Smooth muscle cell (in vitro differentiated cells): ENCODE measurements around the gene NUP58. TPM values are rescaled to one million over a fixed set of nuclear protein-coding genes. Genes with fewer than 3 reads are reported as not detected.
"Not testable (repeated sequence)": the region's sequence is repeated elsewhere in the genome, so short reads cannot be mapped to it uniquely, and the experiment has no call there.

Experiments
- DNase-seq: peaks from one replicate; lab custom pipeline; 2025; ENCODE audit not compliant: unreplicated experiment; lab: John Stamatoyannopoulos, UW
- H2AFZ ChIP-seq: fragments of 200-600 bp; sonication (generic); 2 replicates; pipeline ENCODE4 v1.6.0; 2016; ENCODE audit warnings: antibody characterized with exemption, low read depth, mild to moderate bottlenecking
- H3F3A ChIP-seq: fragments of 200-600 bp; sonication (generic); 2 replicates; pipeline ENCODE4 v1.6.0; 2017; ENCODE audit warnings: antibody characterized with exemption, low read depth
- H3K27ac ChIP-seq: fragments of 200-600 bp; sonication (generic); 2 replicates; pipeline ENCODE4 v1.5.1; 2016; ENCODE audit warnings: low read depth, mild to moderate bottlenecking
- H3K27me3 ChIP-seq: fragments of 200-600 bp; sonication (generic); 2 replicates; pipeline ENCODE4 v1.6.1; 2016; ENCODE audit warnings: low read depth, mild to moderate bottlenecking
- H3K36me3 ChIP-seq: fragments of 200-600 bp; sonication (generic); 2 replicates; pipeline ENCODE4 v1.5.1; 2016; ENCODE audit warnings: low read depth
- H3K4me1 ChIP-seq: fragments of 200-600 bp; sonication (generic); 2 replicates; pipeline ENCODE4 v1.5.1; 2016; ENCODE audit warnings: low read depth
- H3K4me2 ChIP-seq: fragments of 200-600 bp; sonication (generic); 2 replicates; pipeline ENCODE4 v1.6.0; 2016; ENCODE audit warnings: mild to moderate bottlenecking
- H3K4me3 ChIP-seq: fragments of 200-600 bp; sonication (generic); 2 replicates; pipeline ENCODE4 v1.5.1; 2016; ENCODE audit warnings: mild to moderate bottlenecking
- H3K79me2 ChIP-seq: fragments of 200-600 bp; sonication (generic); 2 replicates; pipeline ENCODE4 v1.6.0; 2016; ENCODE audit warnings: low read depth, mild to moderate bottlenecking
- H3K9ac ChIP-seq: fragments of 200-600 bp; sonication (generic); 2 replicates; pipeline ENCODE4 v1.6.0; 2016; ENCODE audit warnings: low read depth
- H3K9me3 ChIP-seq: fragments of 200-600 bp; sonication (generic); replicated peaks from 2 replicates; pipeline ENCODE4 v1.5.1; 2016; ENCODE audit warnings: low read depth
- H4K20me1 ChIP-seq: fragments of 200-600 bp; sonication (generic); 2 replicates; pipeline ENCODE4 v1.6.0; 2016; ENCODE audit warnings: low read depth
- WGBS: methylation state at CpG from one replicate; pipeline ENCODE4 v1.1.7; 2016; ENCODE audit warnings: low lambda C conversion rate; 5-methylcytosine and 5-hydroxymethylcytosine counted together
- polyA plus RNA-seq: library from polyadenylated mRNA; unstranded; fragments of >200 nt; fragmentation: Nextera tagmentation; extraction: Ambion mirVana; gene quantifications from 2 replicates; pipeline ENCODE4 v1.2.1, GENCODE V29; 2016
- total RNA-seq: library from RNA; depleted of rRNA; stranded (reverse); fragments of >200 nt; gene quantifications from 2 replicates; pipeline ENCODE4 v1.2.3, GENCODE V29; 2014
- TF ChIP-seq, protein P1 (sequence below): fragments of 200-600 bp; sonication (generic); IDR thresholded peaks from 2 replicates; pipeline ENCODE4 v1.5.1; 2017; ENCODE audit warnings: borderline replicate concordance, mild to moderate bottlenecking, antibody characterized with exemption; ENCODE audit not compliant: insufficient read depth, poor library complexity, severe bottlenecking

NUP58 gene
- total and polyA plus RNA-seq, 2 experiments from 2014 or later, result 20.3 to 83.0 TPM

DNA sequence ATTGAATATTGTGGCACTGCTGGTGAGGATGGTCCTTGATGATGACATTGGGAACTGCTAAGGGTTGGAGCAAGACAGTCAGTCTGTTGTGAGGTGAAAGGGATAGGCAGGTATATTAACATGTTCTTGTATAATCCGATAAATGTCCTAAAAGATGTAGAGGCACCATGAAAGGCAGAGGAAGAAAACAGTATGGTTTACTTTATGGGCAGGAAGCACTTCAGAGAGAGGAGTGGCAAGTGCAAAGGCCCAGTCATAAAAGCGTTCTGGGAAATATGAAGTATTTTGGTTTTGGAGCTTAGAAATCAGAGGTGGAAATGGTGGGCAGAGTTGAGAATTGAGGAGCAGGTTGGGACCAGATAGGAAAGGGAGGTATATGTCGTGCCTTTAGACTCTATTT, 9.5 kb downstream of the NUP58 start:
- Histone ChIP-seq H3K27ac (no peak overlapping the region), H3K79me2 (peaks cover 34% of the 10 kb centered on the region), H2AFZ (no peak overlapping the region), H3K4me3 (no peak overlapping the region), H3K4me1 (no peaks in the 10 kb centered on the region), H3K9me3 (no peaks in the 10 kb centered on the region), H3F3A (no peaks in the 10 kb centered on the region), H3K36me3 (peaks cover 17% of the 10 kb centered on the region), H3K4me2 (no peak overlapping the region), H3K27me3 (no peaks in the 10 kb centered on the region), H4K20me1 (peaks cover 47% of the 10 kb centered on the region), H3K9ac (no peak overlapping the region)
- TF ChIP-seq, protein P1, sequence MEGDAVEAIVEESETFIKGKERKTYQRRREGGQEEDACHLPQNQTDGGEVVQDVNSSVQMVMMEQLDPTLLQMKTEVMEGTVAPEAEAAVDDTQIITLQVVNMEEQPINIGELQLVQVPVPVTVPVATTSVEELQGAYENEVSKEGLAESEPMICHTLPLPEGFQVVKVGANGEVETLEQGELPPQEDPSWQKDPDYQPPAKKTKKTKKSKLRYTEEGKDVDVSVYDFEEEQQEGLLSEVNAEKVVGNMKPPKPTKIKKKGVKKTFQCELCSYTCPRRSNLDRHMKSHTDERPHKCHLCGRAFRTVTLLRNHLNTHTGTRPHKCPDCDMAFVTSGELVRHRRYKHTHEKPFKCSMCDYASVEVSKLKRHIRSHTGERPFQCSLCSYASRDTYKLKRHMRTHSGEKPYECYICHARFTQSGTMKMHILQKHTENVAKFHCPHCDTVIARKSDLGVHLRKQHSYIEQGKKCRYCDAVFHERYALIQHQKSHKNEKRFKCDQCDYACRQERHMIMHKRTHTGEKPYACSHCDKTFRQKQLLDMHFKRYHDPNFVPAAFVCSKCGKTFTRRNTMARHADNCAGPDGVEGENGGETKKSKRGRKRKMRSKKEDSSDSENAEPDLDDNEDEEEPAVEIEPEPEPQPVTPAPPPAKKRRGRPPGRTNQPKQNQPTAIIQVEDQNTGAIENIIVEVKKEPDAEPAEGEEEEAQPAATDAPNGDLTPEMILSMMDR, result no peak
- 100% methylated on average over 3 of the region's 3 CpGs for WGBS
- no peak for DNase-seq

DNA sequence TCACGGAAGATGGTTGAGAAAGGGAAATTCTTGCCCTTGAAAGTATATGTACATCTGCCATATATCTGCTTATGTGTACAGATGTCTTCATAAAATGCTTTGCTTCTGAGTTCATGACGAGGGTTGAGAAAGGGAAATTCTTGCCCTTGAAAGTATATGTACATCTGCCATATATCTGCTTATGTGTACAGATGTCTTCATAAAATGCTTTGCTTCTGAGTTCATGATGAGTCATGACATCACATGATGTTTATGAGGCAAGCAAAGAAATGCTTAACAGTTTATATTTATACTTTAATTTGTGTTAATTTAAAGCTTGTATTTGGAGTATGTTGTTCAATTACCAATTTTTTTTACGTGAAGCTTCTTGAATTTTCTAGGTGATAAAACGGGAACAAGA, 17.5 kb downstream of the NUP58 start:
- not testable (repeated sequence) for DNase-seq, H3K27me3 ChIP-seq, H3K4me3 ChIP-seq, H3F3A ChIP-seq, H3K4me1 ChIP-seq, H2AFZ ChIP-seq, H3K9me3 ChIP-seq
- Histone ChIP-seq H4K20me1 (peaks cover 22% of the 10 kb centered on the region), H3K4me2 (peak overlapping the region; percentile 12), H3K9ac (peak overlapping the region; percentile 55), H3K27ac (peak overlapping the region; percentile 90), H3K36me3 (peaks cover 36% of the 10 kb centered on the region), H3K79me2 (peaks cover 22% of the 10 kb centered on the region)
- 70% methylated on average over 4 of the region's 4 CpGs for WGBS

DNA sequence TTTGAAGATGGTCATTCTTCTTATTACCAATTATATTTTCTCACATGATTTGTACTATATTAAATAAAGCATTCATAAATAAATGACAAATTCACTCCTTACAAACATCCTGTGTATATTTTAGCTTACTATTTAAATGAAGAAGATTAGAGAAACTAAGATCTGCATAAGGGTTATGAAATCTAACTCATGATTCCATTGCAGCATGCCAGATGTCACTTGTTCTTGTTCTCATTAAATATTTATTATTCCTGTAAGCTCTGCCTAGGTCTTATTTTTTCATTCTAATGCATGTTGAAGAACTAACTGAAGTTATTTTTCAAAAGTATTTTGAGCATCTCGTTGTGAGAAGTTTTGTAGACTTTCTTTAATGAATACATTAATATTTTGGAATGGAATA, 18.3 kb downstream of the NUP58 start:
- Histone ChIP-seq H3K9me3 (no peaks in the 10 kb centered on the region), H3K27me3 (no peaks in the 10 kb centered on the region), H2AFZ (no peak overlapping the region), H3K4me3 (no peak overlapping the region), H3K4me1 (no peaks in the 10 kb centered on the region), H3K36me3 (peaks cover 39% of the 10 kb centered on the region), H3K4me2 (no peak overlapping the region), H3K79me2 (peaks cover 22% of the 10 kb centered on the region), H3K27ac (peak overlapping the region; percentile 90), H3K9ac (no peak overlapping the region), H4K20me1 (peaks cover 22% of the 10 kb centered on the region), H3F3A (no peaks in the 10 kb centered on the region)
- TF ChIP-seq, protein P1, result no peak
- WGBS, result 98% methylated on average over 1 of the region's 1 CpG
- DNase-seq, result no peak

DNA sequence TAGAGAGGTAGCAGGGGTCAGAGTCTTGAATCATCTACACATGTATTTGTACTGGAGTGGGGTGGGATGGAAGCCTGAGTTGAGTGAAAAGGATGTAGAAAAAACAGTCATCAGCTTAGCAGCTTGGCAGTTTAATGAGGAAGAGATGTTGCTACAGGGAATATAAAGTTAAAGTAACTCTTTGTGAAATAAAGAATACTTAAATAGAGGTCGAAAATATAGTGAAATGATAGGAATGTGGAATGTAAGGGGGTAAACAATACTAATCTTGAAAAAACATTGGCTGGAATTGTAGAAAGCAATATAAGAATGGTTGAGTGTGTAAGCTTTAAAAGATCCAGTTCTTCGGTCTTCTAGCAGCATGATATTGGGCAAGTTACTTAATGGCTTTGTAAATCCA, 22.7 kb downstream of the NUP58 start:
- H3K4me2 ChIP-seq, result no peak overlapping the region
- peaks cover 5% of the 10 kb centered on the region for H3K79me2 ChIP-seq
- no peak overlapping the region for H2AFZ ChIP-seq
- no peaks in the 10 kb centered on the region for H3K27me3 ChIP-seq
- peaks cover 60% of the 10 kb centered on the region for H3K36me3 ChIP-seq
- H3K9me3 ChIP-seq, result no peaks in the 10 kb centered on the region
- H3K9ac ChIP-seq, result no peak overlapping the region
- 95% methylated on average over 2 of the region's 2 CpGs for WGBS
- H3K4me3 ChIP-seq, result no peak overlapping the region
- H3K4me1 ChIP-seq, result no peaks in the 10 kb centered on the region
- no peak overlapping the region for H3K27ac ChIP-seq
- no peak for DNase-seq
- TF ChIP-seq, protein P1, result no peak
- H4K20me1 ChIP-seq, result peaks cover 9% of the 10 kb centered on the region
- H3F3A ChIP-seq, result no peaks in the 10 kb centered on the region
